T-helper 9 cell (primary cell): ENCODE data around the gene PCNT.
"Not testable (repeated sequence)": the region's sequence is repeated elsewhere in the genome, so short reads cannot be mapped to it uniquely, and the experiment has no call there.

ENCODE experiments used
- DNase-seq: peaks from one replicate; pipeline ENCODE4 v3.0.0-alpha.2; 2020

PCNT gene

GRCh38 chr21:46431448-46431847, 107.5 kb downstream of the PCNT start:
- DNase-seq: no peak

GRCh38 chr21:46431884-46432488, 108.0 kb downstream of the PCNT start:
- no peak for DNase-seq

- not testable (repeated sequence) for DNase-seq
Measured at GRCh38 chr21:46433116-46433515, 109.2 kb downstream of the PCNT start.

- DNase-seq: no peak
Measured at GRCh38 chr21:46434322-46434958, 110.5 kb downstream of the PCNT start.

- DNase-seq: no peak
Measured at GRCh38 chr21:46435786-46436227, 111.9 kb downstream of the PCNT start.

GRCh38 chr21:46436621-46437020, 112.7 kb downstream of the PCNT start:
- no peak for DNase-seq

- no peak for DNase-seq
Measured at GRCh38 chr21:46437096-46437498, 113.1 kb downstream of the PCNT start.

- no peak for DNase-seq
Measured at GRCh38 chr21:46437511-46437910, 113.6 kb downstream of the PCNT start.

- DNase-seq: no peak
Measured at GRCh38 chr21:46438241-46438640, 114.3 kb downstream of the PCNT start.

GRCh38 chr21:46439906-46440305, 116.0 kb downstream of the PCNT start:
- no peak for DNase-seq

GRCh38 chr21:46441331-46441730, 117.4 kb downstream of the PCNT start:
- DNase-seq: no peak

- DNase-seq: no peak
Measured at GRCh38 chr21:46441961-46442498, 118.1 kb downstream of the PCNT start.

GRCh38 chr21:46442938-46443337, 119.0 kb downstream of the PCNT start:
- no peak for DNase-seq

- DNase-seq: no peak
Measured at GRCh38 chr21:46443910-46444309, 120.0 kb downstream of the PCNT start.

- DNase-seq: no peak
Measured at GRCh38 chr21:46448108-46448507, 124.2 kb downstream of the PCNT start.

GRCh38 chr21:46448855-46449254, 124.9 kb downstream of the PCNT start:
- not testable (repeated sequence) for DNase-seq

GRCh38 chr21:46452710-46453109, 128.8 kb downstream of the PCNT start:
- DNase-seq: no peak

- DNase-seq: no peak
Measured at GRCh38 chr21:46454142-46454541, 130.2 kb downstream of the PCNT start.

- no peak for DNase-seq
Measured at GRCh38 chr21:46454634-46455390, 130.9 kb downstream of the PCNT start.

GRCh38 chr21:46455575-46456385, 131.8 kb downstream of the PCNT start:
- no peak for DNase-seq

- DNase-seq: no peak
Measured at GRCh38 chr21:46456750-46457149, 132.8 kb downstream of the PCNT start.

GRCh38 chr21:46457801-46458314, 133.9 kb downstream of the PCNT start:
- peak; percentile 11 for DNase-seq
